Measurements from ENCODE around the gene LRRC61. TPM values are rescaled to one million over a fixed set of nuclear protein-coding genes. Genes with fewer than 3 reads are reported as not detected.
A peak's percentile ranks its signal among the peaks of the same experiment; 100 is the strongest.

Gene LRRC61
- total and polyA plus RNA-seq, 3 experiments from 2014 or later, result 25.8 to 32.0 (median 27.9) TPM

GRCh38 chr7:150322114-150322832, 882 bp upstream of the LRRC61 start:
- DNase-seq, result peak in 2 of 5 donors; percentile 43 to 55
- ChIA-PET CTCF (interaction anchor here (0.7 to 2.2 kb wide), 2 partner anchors 46 to 111 kb away, joined by 3 to 6 read pairs; partner anchors contain the start of gene REPIN1), POLR2A (no interaction called here)
- Mint-ChIP-seq H3K36me3 (peaks cover 0 to 45% (median 8%) of the 10 kb centered on the region in 3 donors), H3K27me3 (peaks cover 0 to 1% of the 10 kb centered on the region in 2 donors), H3K4me3 (peak overlapping the region; percentile 93 to 99 (median 97)), H3K9me3 (no peaks in the 10 kb centered on the region), H3K4me1 (peaks cover 35 to 58% (median 39%) of the 10 kb centered on the region in 3 donors), H3K27ac (peak overlapping the region; percentile 92 to 98 (median 95))
- Histone ChIP-seq H3K36me3 (ENCODE audit: insufficient read depth, low read length) (peaks cover 14% of the 10 kb centered on the region), H3K9me3 (ENCODE audit: low read length) (no peaks in the 10 kb centered on the region), H3K27me3 (ENCODE audit: insufficient read depth, low read length, poor library complexity, severe bottlenecking) (no peaks in the 10 kb centered on the region), H3K4me3 (ENCODE audit: low read length) (peak overlapping the region; percentile 64), H3K27ac (ENCODE audit: low read depth, low read length) (peak overlapping the region; percentile 92), H3K4me1 (ENCODE audit: insufficient read depth, low read length) (peaks cover 26% of the 10 kb centered on the region)

- no peaks in the 10 kb centered on the region for H3K27me3 Mint-ChIP-seq
- H3K9me3 Mint-ChIP-seq, result no peaks in the 10 kb centered on the region
- no peaks in the 10 kb centered on the region for H3K9me3 ChIP-seq (ENCODE audit: low read length)
- H3K27ac ChIP-seq (ENCODE audit: low read depth, low read length), result peak overlapping the region; percentile 92
- peak overlapping the region; percentile 93 to 100 (median 97) for H3K4me3 Mint-ChIP-seq
- CTCF ChIA-PET, result interaction anchor here (1.0 to 2.2 kb wide), 2 partner anchors 45 to 555 kb away, joined by 3 to 6 read pairs; partner anchors contain the start of gene REPIN1
- peak overlapping the region; percentile 82 to 99 (median 98) for H3K27ac Mint-ChIP-seq
- no peaks in the 10 kb centered on the region for H3K27me3 ChIP-seq (ENCODE audit: insufficient read depth, low read length, poor library complexity, severe bottlenecking)
- H3K4me1 ChIP-seq (ENCODE audit: insufficient read depth, low read length), result peaks cover 26% of the 10 kb centered on the region
- peaks cover 0 to 51% (median 9%) of the 10 kb centered on the region in 3 donors for H3K36me3 Mint-ChIP-seq
- H3K4me3 ChIP-seq (ENCODE audit: low read length), result peak overlapping the region; percentile 64
- H3K4me1 Mint-ChIP-seq, result peaks cover 35 to 53% (median 42%) of the 10 kb centered on the region in 3 donors
- POLR2A ChIA-PET, result no interaction called here
- peak in 1 of 5 donors; percentile 28 for DNase-seq
- H3K36me3 ChIP-seq (ENCODE audit: insufficient read depth, low read length), result peaks cover 18% of the 10 kb centered on the region
Measured at GRCh38 chr7:150323682-150324372, 672 bp downstream of the LRRC61 start.

- Mint-ChIP-seq H3K4me3 (peak overlapping the region; percentile 93 to 100 (median 97)), H3K9me3 (no peaks in the 10 kb centered on the region), H3K4me1 (peaks cover 35 to 53% (median 45%) of the 10 kb centered on the region in 3 donors), H3K27me3 (no peaks in the 10 kb centered on the region), H3K36me3 (peaks cover 0 to 57% (median 11%) of the 10 kb centered on the region in 3 donors), H3K27ac (peak overlapping the region; percentile 78 to 99 (median 97))
- ChIA-PET POLR2A (no interaction called here), CTCF (interaction anchor here (1.1 kb wide), 1 partner anchor 32 kb away, joined by 3 read pairs; no protein-coding TSS in a partner anchor)
- Histone ChIP-seq H3K4me1 (ENCODE audit: insufficient read depth, low read length) (peaks cover 26% of the 10 kb centered on the region), H3K36me3 (ENCODE audit: insufficient read depth, low read length) (peaks cover 18% of the 10 kb centered on the region), H3K27ac (ENCODE audit: low read depth, low read length) (peak overlapping the region; percentile 92), H3K4me3 (ENCODE audit: low read length) (peak overlapping the region; percentile 64), H3K27me3 (ENCODE audit: insufficient read depth, low read length, poor library complexity, severe bottlenecking) (no peaks in the 10 kb centered on the region), H3K9me3 (ENCODE audit: low read length) (no peaks in the 10 kb centered on the region)
- DNase-seq, result no peak
Measured at GRCh38 chr7:150324373-150324961, 1.3 kb downstream of the LRRC61 start.

GRCh38 chr7:150325110-150325611, 2.0 kb downstream of the LRRC61 start:
- peaks cover 18% of the 10 kb centered on the region for H3K36me3 ChIP-seq (ENCODE audit: insufficient read depth, low read length)
- Mint-ChIP-seq H3K36me3 (peaks cover 0 to 59% (median 11%) of the 10 kb centered on the region in 3 donors), H3K4me3 (peak overlapping the region; percentile 66 to 100 (median 97)), H3K9me3 (no peaks in the 10 kb centered on the region), H3K27me3 (no peaks in the 10 kb centered on the region), H3K27ac (peak overlapping the region; percentile 61 to 99 (median 97)), H3K4me1 (peaks cover 33 to 53% (median 45%) of the 10 kb centered on the region in 3 donors)
- peaks cover 25% of the 10 kb centered on the region for H3K4me1 ChIP-seq (ENCODE audit: insufficient read depth, low read length)
- H3K4me3 ChIP-seq (ENCODE audit: low read length), result peak overlapping the region; percentile 64
- H3K27ac ChIP-seq (ENCODE audit: low read depth, low read length), result peak overlapping the region; percentile 92
- no peak for DNase-seq
- CTCF ChIA-PET, result interaction anchor here (1.1 to 1.4 kb wide), 2 partner anchors 9 to 31 kb away, joined by 3 to 4 read pairs; no protein-coding TSS in a partner anchor
- no peaks in the 10 kb centered on the region for H3K9me3 ChIP-seq (ENCODE audit: low read length)
- H3K27me3 ChIP-seq (ENCODE audit: insufficient read depth, low read length, poor library complexity, severe bottlenecking), result no peaks in the 10 kb centered on the region
- POLR2A ChIA-PET, result no interaction called here

GRCh38 chr7:150325901-150326300, 2.7 kb downstream of the LRRC61 start:
- no peaks in the 10 kb centered on the region for H3K9me3 ChIP-seq (ENCODE audit: low read length)
- no peaks in the 10 kb centered on the region for H3K9me3 Mint-ChIP-seq
- H3K4me3 Mint-ChIP-seq, result peak overlapping the region in 2 of 7 donors; percentile 6 to 97
- ChIA-PET POLR2A (no interaction called here), CTCF (interaction anchor here (1.4 kb wide), 1 partner anchor 10 kb away, joined by 4 read pairs; no protein-coding TSS in a partner anchor)
- H3K27ac ChIP-seq (ENCODE audit: low read depth, low read length), result peak overlapping the region; percentile 92
- no peaks in the 10 kb centered on the region for H3K27me3 ChIP-seq (ENCODE audit: insufficient read depth, low read length, poor library complexity, severe bottlenecking)
- H3K27me3 Mint-ChIP-seq, result no peaks in the 10 kb centered on the region
- peaks cover 18% of the 10 kb centered on the region for H3K4me1 ChIP-seq (ENCODE audit: insufficient read depth, low read length)
- DNase-seq, result no peak
- H3K36me3 Mint-ChIP-seq, result peaks cover 0 to 62% (median 11%) of the 10 kb centered on the region in 3 donors
- H3K36me3 ChIP-seq (ENCODE audit: insufficient read depth, low read length), result peaks cover 22% of the 10 kb centered on the region
- H3K4me1 Mint-ChIP-seq, result peaks cover 33 to 50% (median 44%) of the 10 kb centered on the region in 3 donors
- H3K27ac Mint-ChIP-seq, result peak overlapping the region in 5 of 8 donors; percentile 3 to 68 (median 31)
- H3K4me3 ChIP-seq (ENCODE audit: low read length), result no peak overlapping the region

GRCh38 chr7:150326657-150327268, 3.6 kb downstream of the LRRC61 start:
- peaks cover 0 to 68% (median 13%) of the 10 kb centered on the region in 3 donors for H3K36me3 Mint-ChIP-seq
- Histone ChIP-seq H3K27me3 (ENCODE audit: insufficient read depth, low read length, poor library complexity, severe bottlenecking) (no peaks in the 10 kb centered on the region), H3K4me3 (ENCODE audit: low read length) (no peak overlapping the region), H3K9me3 (ENCODE audit: low read length) (no peaks in the 10 kb centered on the region), H3K4me1 (ENCODE audit: insufficient read depth, low read length) (peaks cover 15% of the 10 kb centered on the region), H3K36me3 (ENCODE audit: insufficient read depth, low read length) (peaks cover 22% of the 10 kb centered on the region), H3K27ac (ENCODE audit: low read depth, low read length) (peak overlapping the region; percentile 6)
- POLR2A ChIA-PET, result no interaction called here
- peak overlapping the region in 1 of 7 donors; percentile 0 for H3K4me3 Mint-ChIP-seq
- no peaks in the 10 kb centered on the region for H3K9me3 Mint-ChIP-seq
- H3K27ac Mint-ChIP-seq, result peak overlapping the region in 1 of 8 donors; percentile 3
- DNase-seq, result no peak
- H3K27me3 Mint-ChIP-seq, result no peaks in the 10 kb centered on the region
- peaks cover 27 to 43% (median 37%) of the 10 kb centered on the region in 3 donors for H3K4me1 Mint-ChIP-seq
- CTCF ChIA-PET, result interaction anchor here (1.4 kb wide), 1 partner anchor 10 kb away, joined by 4 read pairs; no protein-coding TSS in a partner anchor

GRCh38 chr7:150327308-150327707, 4.2 kb downstream of the LRRC61 start:
- Mint-ChIP-seq H3K9me3 (no peaks in the 10 kb centered on the region), H3K36me3 (peaks cover 0 to 68% (median 13%) of the 10 kb centered on the region in 3 donors), H3K4me1 (peaks cover 22 to 38% (median 32%) of the 10 kb centered on the region in 3 donors), H3K27me3 (no peaks in the 10 kb centered on the region), H3K4me3 (no peak overlapping the region), H3K27ac (no peak overlapping the region)
- CTCF ChIA-PET, result no interaction called here
- H3K36me3 ChIP-seq (ENCODE audit: insufficient read depth, low read length), result peaks cover 22% of the 10 kb centered on the region
- no peak overlapping the region for H3K4me3 ChIP-seq (ENCODE audit: low read length)
- H3K27me3 ChIP-seq (ENCODE audit: insufficient read depth, low read length, poor library complexity, severe bottlenecking), result no peaks in the 10 kb centered on the region
- peaks cover 10% of the 10 kb centered on the region for H3K4me1 ChIP-seq (ENCODE audit: insufficient read depth, low read length)
- POLR2A ChIA-PET, result no interaction called here
- no peak overlapping the region for H3K27ac ChIP-seq (ENCODE audit: low read depth, low read length)
- DNase-seq, result no peak
- no peaks in the 10 kb centered on the region for H3K9me3 ChIP-seq (ENCODE audit: low read length)
